ENCODE results near the gene SEZ6L. TPM values are rescaled to one million over a fixed set of nuclear protein-coding genes. Genes with fewer than 3 reads are reported as not detected.

SEZ6L gene
- total RNA-seq, 1 experiment from 2014 or later, result 0.13 TPM

DNA sequence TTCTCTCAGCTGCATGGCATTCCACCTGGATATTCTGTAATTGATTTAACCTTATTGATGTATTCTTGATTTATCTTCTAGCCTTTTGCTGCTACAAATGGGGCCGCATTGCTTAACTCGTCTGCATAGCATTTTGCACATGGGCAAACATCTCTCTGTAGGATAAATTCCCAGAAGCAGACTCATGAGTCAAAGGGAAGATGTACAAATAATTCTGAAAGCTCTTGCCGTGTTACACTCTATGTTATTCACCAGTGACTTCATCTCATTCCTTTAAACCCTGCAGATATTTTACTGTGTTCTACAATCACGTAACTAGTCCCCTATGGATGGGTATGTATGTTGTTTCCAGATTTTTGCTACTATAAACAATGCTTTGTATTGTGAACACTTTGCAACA is 112.7 kb downstream of the SEZ6L start:
- Mint-ChIP-seq H3K27me3 (ENCODE audit: low read depth) (peaks cover 4% of the 10 kb centered on the region; the same call in 1 of the 2 replicates), H3K4me3 (no peak overlapping the region), H3K9me3 (0 out of 5 replicates have a peak, but pooled peaks cover 0 to 3% of the 10 kb centered on the region in 2 experiments), H3K27ac (no peak overlapping the region), H3K36me3 (ENCODE audit: insufficient read depth in 1 of 3, low read depth in 3 of 3) (no peaks in the 10 kb centered on the region), H3K4me1 (no peaks in the 10 kb centered on the region)
- TF ChIP-seq, protein P1, sequence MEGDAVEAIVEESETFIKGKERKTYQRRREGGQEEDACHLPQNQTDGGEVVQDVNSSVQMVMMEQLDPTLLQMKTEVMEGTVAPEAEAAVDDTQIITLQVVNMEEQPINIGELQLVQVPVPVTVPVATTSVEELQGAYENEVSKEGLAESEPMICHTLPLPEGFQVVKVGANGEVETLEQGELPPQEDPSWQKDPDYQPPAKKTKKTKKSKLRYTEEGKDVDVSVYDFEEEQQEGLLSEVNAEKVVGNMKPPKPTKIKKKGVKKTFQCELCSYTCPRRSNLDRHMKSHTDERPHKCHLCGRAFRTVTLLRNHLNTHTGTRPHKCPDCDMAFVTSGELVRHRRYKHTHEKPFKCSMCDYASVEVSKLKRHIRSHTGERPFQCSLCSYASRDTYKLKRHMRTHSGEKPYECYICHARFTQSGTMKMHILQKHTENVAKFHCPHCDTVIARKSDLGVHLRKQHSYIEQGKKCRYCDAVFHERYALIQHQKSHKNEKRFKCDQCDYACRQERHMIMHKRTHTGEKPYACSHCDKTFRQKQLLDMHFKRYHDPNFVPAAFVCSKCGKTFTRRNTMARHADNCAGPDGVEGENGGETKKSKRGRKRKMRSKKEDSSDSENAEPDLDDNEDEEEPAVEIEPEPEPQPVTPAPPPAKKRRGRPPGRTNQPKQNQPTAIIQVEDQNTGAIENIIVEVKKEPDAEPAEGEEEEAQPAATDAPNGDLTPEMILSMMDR (conservative IDR thresholded peaks at IDR 0.05), result no peak
- Histone ChIP-seq H2BK5ac (ENCODE audit: insufficient read length, low read length) (no peak overlapping the region), H3T11ph (ENCODE audit: low read length) (no peak overlapping the region), H3K27ac (ENCODE audit: insufficient read length, low read depth, low read length) (no peak overlapping the region), H3K18ac (ENCODE audit: insufficient read length, low read depth, low read length) (no peak overlapping the region), H3K56ac (ENCODE audit: insufficient read length, low read depth, low read length) (no peak overlapping the region), H4K20me1 (ENCODE audit: control insufficient read depth, insufficient read depth, insufficient read length) (no peaks in the 10 kb centered on the region), H2BK120ac (ENCODE audit: low read depth, low read length, poor library complexity, severe bottlenecking) (no peak overlapping the region), H2AFZ (ENCODE audit: low read length) (no peak overlapping the region), H4K5ac (ENCODE audit: insufficient read length, low read depth, low read length) (no peak overlapping the region), H2BK20ac (ENCODE audit: low read depth, low read length, poor library complexity, severe bottlenecking) (no peak overlapping the region), H3K27me3 (ENCODE audit: insufficient read depth, low read length) (no peaks in the 10 kb centered on the region), H3K79me1 (ENCODE audit: insufficient read depth, low read depth, low read length, poor library complexity, severe bottlenecking) (no peaks in the 10 kb centered on the region), H2BK15ac (ENCODE audit: low read depth, low read length) (no peak overlapping the region), H3K4me2 (ENCODE audit: insufficient read depth, insufficient read length, low read length) (no peak overlapping the region), H3K14ac (ENCODE audit: insufficient read depth, low read length) (no peak overlapping the region), H3K79me2 (ENCODE audit: insufficient read depth, low read length) (no peaks in the 10 kb centered on the region), H3K4me1 (ENCODE audit: insufficient read depth, low read length) (no peaks in the 10 kb centered on the region), H4K8ac (replicated peaks; ENCODE audit: insufficient read length, low read depth, low read length) (no peak overlapping the region), H2AK5ac (ENCODE audit: insufficient read length, low read length) (no peak overlapping the region), H3K9ac (ENCODE audit: extremely low read depth, insufficient read length, low read length) (no peak overlapping the region), H3K23ac (ENCODE audit: insufficient read length, low read depth, low read length) (no peak overlapping the region), H3K23me2 (ENCODE audit: insufficient read length, low read depth, low read length, poor library complexity, severe bottlenecking) (no peaks in the 10 kb centered on the region), H3K9me3 (ENCODE audit: control insufficient read depth, low read depth, low read length) (no peaks in the 10 kb centered on the region), H3K4ac (ENCODE audit: low read depth, low read length) (no peak overlapping the region), H2BK12ac (ENCODE audit: insufficient read length, low read depth, low read length) (no peak overlapping the region), H4K91ac (ENCODE audit: insufficient read length, low read depth, low read length) (no peak overlapping the region)
- no CpG with 5 or more reads among the region's 4 CpGs for WGBS (ENCODE audit: extremely low coverage, insufficient read length, low lambda C conversion rate)
- no peak for DNase-seq
